Activated CD4-positive, CD25-positive, alpha-beta regulatory T cell treated with anti-CD3 and anti-CD28 coated beads, Interleukin-2, amount 50 U/mL, for 24 hours (primary cell): ENCODE results near the gene CD300E.
A peak's percentile ranks its signal among the peaks of the same experiment; 100 is the strongest.
"Not testable (repeated sequence)": the region's sequence is repeated elsewhere in the genome, so short reads cannot be mapped to it uniquely, and the experiment has no call there.

ENCODE experiments used
- ATAC-seq, 2 donors: fragments of 150-1000 bp; cut with Tn5 transposase; one replicate each; pipeline ENCODE4 v1.10.0; 2021; ENCODE audit warnings: mild to moderate bottlenecking in 1 of 2, moderate library complexity in 1 of 2

CD300E gene

DNA sequence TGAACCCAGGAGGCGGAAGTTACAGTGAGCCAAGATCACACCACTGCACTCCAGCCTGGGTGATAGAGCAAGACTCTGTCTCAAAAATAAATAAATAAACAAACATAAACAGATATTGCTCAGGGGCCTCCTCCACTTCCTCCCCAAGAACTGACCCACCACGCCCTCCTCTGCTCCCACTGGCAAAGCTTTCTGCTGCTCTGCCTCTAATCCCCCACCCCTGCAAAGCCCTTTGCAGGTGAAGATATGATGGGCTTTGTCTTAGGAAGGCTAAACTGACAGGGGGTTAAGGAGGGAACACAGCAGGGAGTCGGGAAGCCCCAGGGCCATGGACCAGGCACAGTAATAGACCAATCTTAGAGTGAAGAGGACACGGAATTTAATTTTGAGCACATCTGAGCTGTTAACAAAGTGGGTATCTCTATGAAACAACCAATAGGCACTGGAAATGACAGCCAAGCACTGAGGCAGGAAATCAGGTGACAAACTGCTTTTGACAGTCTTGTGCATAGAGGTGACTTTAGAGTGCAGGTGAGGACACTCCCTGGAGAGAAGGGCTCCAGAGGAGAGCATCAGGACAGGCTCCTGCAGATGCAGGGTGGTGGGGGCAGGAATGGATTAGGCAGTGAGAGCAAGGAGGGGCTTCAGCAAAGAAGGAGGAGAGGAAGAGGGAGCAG, 25.1 kb downstream of the CD300E start:
- ATAC-seq, result no peak

GRCh38 chr17:74597069-74597790, 26.3 kb downstream of the CD300E start:
- no peak for ATAC-seq

DNA sequence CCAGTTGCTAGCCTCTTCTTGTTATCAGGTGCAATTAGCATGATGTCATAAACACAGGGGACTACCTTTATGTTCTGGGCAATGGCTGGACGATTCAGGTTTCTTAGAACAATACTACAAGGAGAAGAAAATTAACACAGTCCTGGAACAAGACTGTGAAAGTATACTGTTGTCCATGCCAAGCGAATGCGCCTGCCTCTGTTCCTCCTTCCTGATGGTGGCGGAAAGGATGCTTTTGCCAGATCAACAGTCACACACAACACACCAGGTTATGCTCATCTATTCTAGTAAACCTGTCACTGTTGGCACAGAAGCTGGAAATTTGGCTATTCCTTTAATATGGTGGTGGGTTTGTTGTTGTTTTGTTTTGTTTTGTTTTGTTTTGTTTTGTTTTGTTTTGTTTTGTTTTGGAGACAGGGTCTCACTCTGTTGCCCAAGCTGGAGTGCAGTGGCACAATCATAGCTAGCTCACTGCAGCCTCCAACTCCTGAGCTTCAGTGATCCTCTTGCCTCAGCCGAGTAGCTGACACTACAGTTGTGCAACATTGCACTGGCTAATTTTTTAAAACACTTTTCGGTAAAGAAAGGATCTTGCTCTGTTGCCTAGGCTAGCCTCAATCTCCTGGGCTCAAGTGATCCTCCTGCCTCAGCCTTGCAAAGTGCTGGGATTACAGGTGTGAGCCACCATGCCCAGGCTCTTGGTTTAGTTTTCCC, 28.3 kb downstream of the CD300E start:
- no peak for ATAC-seq

DNA sequence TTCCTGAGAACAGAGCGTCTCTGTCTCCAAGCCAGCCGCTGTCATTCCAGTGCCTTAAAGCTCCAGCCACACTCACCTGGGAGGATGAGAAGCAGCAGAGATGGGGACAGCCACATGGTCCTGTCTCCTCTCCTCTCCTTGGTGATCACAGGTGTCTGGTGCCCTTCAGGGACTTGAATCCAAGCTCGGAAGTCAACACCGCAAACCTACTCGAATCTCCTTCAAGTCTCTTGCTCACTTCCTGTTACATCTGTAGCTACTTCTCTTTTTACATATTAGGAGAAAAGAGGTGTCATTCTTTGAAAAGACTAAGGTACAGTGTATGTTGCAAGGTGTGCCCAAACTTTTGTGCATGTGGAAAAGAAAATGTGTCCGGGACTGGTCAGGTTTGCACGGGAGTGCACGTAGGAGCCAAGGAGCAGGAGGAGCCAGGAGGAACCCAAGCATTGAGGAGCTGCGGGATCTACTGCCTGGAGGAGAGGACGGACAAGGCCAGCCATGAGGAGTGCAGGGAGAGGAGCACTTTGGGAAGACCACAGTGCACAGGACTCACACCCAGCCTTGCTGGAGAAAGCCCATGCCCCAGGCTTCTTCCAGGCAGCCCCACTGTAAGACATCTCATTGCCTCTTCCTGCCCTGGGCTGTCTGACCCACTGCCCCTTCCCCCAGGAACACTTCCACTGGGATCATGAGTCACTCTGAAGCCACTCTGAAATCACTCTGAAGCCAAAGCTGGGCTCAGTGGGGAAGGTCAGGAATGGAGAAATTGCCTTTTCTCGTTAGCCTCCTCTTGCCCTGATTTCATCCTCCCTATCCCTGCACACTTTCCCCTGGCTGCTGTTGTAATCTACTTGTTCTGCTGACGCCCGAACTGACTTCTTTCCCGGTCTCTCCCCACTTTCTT, 31.2 kb downstream of the CD300E start, which contains the start of gene CD300LD:
TSS of gene CD300LD (minus strand) at position 197 of the 904 bp plus-strand sequence. CDS start at position 116, 81 bp downstream.
- ATAC-seq, result no peak

- ATAC-seq, result no peak
Measured at GRCh38 chr17:74591503-74591902, 32.0 kb downstream of the CD300E start.

DNA sequence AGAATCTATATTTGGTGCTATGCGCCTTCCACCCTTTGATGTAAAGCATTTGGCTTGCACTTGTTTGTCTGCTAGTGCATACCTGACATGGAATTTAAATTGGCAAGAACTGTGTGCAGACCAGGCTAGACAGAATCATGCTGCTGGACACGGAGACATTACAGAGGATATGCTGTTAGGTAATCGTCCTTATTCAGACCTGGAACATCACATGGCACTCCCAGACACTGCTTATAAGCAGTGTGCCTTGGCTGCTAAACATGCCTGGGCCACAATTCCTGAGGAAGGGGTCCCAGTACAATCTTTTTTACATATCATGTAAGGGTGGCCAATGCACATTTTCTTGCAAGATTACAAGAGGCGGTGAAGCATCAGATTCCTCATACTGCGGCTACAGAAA, 37.8 kb downstream of the CD300E start:
- no peak for ATAC-seq

- no peak for ATAC-seq
Measured at GRCh38 chr17:74584292-74585060, 39.1 kb downstream of the CD300E start.

- no peak for ATAC-seq
Measured at GRCh38 chr17:74582633-74583032, 40.9 kb downstream of the CD300E start.

DNA sequence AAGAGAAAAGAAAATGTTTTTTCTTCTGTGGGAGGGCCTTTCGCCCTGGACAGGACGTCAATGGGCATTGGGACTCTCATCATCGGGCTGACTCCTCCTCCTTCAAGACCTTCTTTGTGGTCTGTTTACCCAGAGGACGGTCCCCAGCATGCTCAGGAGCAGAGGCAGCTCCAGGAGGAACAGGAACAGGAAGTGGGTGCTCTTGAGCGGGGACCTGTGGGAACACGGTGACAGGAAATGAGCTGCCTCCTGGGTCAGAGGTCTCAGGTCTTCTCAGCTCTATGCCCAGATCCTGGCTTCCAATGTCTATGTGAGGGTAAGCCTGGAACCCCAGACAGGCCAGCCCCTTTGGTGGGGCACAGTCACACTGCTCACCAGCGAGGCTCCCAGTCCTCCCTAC, 43.6 kb downstream of the CD300E start:
- ATAC-seq, result no peak

DNA sequence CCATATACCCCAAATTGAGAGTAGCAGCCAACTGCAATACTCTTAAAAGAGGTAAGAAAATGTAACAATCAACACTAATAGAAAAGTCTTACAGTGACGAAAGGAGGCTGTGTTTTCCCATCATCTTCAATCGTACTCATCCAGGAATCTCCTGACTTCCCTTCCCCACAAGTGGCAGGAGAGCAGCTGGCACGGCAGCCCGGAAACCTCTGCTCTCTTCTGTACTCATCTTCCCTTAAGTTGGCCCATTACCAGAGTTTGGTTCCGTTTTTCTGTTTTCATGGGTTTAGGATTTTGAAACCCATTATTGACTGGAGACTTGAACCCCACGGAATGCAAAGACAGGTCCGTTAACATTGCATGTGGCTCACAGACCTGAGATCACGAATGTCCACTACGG, 44.6 kb downstream of the CD300E start:
- ATAC-seq, result no peak

DNA sequence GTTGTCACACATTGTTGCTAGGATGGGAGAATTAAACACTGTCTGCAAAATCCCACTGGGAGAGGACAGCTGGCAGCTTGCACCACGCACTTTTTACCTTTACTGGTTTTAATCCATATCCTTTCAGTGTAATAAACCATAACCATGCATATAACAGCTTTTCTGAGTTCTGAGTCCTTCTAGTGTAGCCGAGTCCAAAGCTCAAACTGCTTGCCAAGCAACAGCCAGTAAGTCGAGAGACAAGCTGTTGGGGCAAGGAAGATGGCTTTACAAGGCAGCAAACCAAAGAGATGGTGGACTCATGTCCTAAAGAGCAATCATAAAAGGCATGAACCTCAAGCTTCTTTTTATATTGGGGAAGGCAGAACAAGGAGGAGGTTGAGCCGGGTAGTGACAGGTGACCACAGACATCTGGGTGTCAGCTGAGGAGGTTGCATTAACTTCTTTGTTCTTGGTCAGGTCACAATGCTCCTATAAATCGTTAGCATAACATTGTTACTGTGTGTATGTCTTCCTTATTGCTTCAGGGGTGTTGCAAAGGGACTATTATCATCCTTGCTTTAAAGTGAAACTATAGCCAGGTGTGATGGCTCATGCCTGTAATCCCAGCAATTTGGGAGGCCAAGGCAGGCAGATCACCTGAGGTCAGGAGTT, 48.9 kb downstream of the CD300E start:
- ATAC-seq, result no peak

GRCh38 chr17:74573635-74574034, 49.9 kb downstream of the CD300E start:
- not testable (repeated sequence) for ATAC-seq

DNA sequence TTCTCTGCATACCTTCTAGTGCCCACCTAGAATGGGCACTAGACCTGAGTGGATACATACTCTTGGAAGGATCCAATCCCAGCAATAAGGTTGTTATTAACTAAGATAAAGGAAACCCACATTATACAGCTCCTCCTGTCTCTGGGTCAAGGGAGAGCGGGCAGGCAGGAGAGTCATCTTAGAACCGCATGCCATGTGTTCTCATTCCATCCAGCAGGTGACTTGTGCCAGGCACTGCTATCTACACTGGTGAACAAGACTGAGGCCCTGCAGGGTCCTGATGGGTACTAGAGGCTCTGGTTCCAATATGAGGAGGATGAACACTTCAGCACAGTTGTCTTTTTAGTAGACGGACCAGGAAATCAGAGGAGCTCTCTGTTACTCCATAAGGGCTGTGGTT, 50.4 kb downstream of the CD300E start:
- ATAC-seq, result peak in 1 of 2 donors; percentile 18

DNA sequence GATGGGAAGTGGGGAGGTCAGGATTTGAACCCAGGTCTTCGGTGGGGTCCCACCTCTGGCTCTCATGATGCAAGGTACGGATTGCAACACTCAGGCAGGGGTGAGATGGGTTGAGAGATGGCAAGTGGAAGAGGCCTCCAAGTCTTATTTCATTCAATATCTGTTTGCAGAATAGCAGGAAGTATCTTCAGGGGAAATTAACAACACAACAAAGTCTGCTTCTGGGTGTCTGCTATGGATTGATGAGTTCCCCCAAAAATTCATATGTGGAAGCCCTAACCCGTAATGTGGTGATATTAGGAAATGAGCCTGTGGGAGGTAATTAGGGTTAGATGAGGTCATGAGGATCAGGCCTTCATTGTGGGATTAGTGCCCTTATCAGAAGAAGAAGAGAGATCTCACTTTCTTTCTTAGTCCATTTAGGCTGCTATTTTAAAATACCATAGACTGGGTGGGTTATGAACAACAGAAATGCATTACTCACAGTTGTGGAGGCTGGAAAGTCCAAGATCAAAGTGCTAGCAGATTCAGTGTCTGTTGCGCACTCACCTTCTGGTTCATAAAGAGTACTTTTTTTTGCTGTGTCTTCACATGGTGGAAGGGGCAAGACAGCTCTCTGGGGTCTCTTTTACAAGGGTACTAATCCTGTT, 51.8 kb downstream of the CD300E start:
- peak; percentile 33 to 53 for ATAC-seq

GRCh38 chr17:74569020-74570003, 54.2 kb downstream of the CD300E start:
- ATAC-seq, result peak; percentile 44 to 50

DNA sequence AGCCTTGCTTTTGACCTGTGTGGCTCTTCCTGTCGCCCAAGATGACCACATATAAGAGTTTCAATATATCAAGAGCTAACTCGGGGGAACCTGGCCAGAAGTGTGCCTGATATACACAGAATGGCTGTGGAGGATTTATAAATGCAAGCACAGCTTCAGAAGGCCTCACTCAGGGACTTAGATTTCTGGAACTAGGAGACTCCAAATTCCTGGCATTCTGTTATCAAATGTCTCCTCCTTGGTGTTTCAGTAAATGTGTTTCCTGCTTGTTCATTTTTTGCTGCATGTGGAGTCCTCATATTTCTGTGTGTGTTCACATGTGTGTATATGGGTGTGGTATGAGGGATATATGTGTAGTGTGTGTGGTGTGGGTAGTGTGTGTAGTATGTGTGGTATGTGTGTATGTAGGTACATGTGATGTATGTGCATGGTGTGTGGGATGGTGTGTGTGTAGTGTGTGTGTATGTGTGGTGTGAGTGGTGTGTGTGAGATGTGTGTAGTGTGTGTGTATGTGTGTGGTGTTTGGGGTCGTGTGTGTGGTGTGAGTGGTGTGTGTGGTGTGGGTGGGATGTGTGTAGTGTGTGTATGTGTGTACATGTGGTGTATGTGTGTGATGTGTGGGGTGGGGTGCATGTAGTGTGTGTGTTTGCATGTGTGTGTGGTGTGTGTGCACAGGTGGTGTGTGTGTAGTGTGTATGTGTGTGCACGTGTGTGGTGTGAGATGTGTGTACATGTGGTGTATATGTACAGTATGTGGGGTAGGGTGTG, 55.2 kb downstream of the CD300E start:
- no peak for ATAC-seq

DNA sequence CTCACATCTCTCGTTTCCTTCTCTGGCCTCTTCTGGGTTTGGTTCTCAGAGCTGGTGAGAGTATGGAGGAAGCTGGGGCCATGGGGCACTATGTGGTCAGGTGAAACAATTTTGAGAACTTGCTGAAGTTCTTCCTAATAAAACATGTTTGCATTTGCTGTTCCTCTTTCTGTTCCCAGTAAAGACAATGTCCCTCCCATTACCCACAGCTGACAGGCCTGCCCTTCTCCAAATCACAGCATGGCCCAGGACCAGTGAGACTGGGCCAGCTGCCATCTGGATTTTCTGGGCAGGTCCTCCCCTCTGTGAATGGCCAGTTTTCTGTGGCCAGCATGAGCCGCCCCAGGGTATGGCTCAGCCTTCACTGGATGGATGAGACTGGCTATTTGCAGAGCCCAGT, 56.1 kb downstream of the CD300E start, which contains the start of gene CD300H:
TSS of gene CD300H (minus strand) at position 113 of the 400 bp plus-strand sequence.
- ATAC-seq, result no peak

GRCh38 chr17:74566132-74566753, 57.3 kb downstream of the CD300E start:
- ATAC-seq, result no peak
